GM12873 (cell line): ENCODE data around the gene CELSR1.

ENCODE experiments used
- TF ChIP-seq, protein P1 (sequence below): IDR thresholded peaks from 2 replicates; pipeline ENCODE4 v1.5.1; 2012; ENCODE audit warnings: low read depth, mild to moderate bottlenecking, moderate library complexity, low read length, control low read depth; ENCODE audit not compliant: insufficient read depth; ENCODE audit errors: missing control alignments

The CELSR1 gene

DNA sequence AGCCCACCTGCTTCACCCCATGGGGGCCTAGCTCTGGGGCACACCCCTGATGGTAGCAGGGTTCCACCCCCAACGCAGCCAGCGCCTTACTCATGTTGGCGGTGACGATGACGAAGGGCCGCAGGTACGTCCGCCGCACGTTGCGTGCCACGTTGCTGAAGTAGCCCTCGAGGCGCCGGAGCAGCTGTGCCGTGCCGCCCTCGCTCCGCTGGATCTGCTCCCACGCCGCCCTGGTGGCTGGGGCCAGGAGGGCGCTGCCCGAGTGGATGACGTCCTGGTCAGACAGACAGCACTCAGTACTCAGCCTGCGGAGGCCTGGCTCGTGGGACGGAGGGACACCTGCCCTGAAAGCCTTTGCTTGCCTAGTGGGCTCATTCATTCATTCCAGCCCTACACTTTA, 151.1 kb downstream of the CELSR1 start:
- TF ChIP-seq, protein P1, sequence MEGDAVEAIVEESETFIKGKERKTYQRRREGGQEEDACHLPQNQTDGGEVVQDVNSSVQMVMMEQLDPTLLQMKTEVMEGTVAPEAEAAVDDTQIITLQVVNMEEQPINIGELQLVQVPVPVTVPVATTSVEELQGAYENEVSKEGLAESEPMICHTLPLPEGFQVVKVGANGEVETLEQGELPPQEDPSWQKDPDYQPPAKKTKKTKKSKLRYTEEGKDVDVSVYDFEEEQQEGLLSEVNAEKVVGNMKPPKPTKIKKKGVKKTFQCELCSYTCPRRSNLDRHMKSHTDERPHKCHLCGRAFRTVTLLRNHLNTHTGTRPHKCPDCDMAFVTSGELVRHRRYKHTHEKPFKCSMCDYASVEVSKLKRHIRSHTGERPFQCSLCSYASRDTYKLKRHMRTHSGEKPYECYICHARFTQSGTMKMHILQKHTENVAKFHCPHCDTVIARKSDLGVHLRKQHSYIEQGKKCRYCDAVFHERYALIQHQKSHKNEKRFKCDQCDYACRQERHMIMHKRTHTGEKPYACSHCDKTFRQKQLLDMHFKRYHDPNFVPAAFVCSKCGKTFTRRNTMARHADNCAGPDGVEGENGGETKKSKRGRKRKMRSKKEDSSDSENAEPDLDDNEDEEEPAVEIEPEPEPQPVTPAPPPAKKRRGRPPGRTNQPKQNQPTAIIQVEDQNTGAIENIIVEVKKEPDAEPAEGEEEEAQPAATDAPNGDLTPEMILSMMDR, result no peak

DNA sequence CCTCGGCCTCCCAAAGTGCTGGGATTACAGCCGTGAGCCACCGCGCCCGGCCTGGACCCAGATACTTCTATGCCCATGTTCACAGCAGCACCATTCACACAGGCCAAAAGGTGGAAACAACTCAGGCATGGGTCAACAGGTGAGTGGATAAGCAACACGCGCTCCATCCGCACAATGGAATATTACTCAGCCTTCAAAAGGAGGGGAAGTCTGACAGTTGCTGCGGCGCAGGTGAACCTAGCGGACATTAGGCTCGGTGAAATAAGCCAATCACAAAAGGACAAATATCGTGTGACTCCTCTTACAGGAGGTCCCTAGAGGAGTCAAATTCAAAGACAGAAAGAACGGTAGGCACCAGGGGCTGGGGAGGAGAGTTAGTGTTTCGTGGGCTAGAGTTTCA, 154.9 kb downstream of the CELSR1 start:
- TF ChIP-seq, protein P1, result no peak

DNA sequence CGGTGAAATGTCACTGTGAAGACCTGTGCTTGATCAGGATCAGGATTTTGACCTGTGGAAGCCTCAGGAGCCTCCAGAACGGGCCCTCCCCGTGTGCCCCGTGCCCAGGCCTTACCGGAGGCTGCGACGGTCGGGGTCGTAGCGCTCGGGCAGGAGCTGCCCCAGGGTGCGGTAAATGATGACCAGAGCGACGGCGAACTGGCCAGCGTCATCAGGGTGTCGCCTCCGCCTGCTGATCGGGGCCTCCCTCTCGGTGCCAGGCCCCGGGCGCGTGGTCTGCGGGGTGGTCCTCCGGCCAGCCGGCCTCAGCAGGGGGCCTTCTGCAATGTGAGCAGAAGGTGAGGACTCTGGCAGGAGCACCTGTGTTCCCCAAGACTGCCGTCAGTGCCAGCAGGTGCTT, 155.7 kb downstream of the CELSR1 start:
- TF ChIP-seq, protein P1, result no peak

DNA sequence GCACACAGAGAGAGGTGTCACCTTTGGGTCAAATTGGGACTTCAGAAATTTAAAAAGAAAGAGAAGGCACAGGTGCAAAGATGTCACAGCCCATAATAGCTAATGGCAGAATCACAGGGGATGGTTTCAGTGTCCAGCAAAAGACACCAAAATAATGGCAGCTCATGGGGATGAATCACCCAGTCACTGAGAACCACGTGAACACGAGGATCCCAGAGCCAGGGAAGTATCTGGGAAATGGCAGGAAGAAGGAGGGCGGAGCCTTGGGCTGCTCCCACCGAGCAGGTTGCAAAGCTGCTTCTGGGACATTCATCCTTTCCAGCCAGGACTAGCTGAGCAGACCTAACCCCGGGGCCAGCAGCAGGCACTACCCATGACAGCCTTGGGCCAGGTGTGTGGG, 156.3 kb downstream of the CELSR1 start:
- TF ChIP-seq, protein P1, result no peak

DNA sequence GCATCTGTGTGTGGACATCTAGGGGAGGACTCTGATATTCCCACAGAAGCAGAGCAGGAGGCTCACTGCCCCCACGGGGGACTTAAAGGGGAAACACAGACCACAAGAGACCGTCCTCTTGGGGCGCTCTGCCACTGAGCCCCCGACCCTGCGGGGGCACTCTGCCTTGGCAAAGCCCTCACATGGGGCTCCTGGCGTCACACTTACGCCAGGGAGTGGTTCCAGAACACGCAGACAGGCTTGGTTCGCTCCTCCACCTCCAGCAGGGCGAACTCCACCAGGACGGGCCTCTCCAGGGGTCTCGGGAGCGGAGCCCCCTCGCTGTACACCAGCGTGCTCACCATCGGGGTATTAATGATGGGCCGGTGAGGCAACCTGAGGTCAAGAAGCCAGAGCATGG, 156.8 kb downstream of the CELSR1 start:
- TF ChIP-seq, protein P1, result no peak

DNA sequence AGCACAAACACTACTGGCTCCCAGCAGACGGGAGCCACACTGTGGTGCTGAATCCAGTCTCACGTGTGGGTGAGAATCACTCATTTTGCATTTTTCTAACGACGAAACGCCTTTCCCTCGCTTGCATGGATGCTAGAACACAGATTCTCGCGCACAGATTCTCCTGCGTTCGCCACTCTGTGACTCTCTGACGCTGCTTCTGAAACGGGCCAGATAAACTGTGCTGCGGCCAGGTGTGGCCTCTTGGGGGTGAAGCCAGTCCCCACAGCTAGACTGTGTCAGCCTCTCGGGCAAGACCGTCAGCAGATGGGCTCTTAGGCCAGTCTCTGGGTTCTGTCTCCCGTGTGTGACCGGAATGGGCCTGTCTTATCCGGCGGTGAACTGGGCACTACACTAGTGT, 157.4 kb downstream of the CELSR1 start:
- TF ChIP-seq, protein P1, result no peak

DNA sequence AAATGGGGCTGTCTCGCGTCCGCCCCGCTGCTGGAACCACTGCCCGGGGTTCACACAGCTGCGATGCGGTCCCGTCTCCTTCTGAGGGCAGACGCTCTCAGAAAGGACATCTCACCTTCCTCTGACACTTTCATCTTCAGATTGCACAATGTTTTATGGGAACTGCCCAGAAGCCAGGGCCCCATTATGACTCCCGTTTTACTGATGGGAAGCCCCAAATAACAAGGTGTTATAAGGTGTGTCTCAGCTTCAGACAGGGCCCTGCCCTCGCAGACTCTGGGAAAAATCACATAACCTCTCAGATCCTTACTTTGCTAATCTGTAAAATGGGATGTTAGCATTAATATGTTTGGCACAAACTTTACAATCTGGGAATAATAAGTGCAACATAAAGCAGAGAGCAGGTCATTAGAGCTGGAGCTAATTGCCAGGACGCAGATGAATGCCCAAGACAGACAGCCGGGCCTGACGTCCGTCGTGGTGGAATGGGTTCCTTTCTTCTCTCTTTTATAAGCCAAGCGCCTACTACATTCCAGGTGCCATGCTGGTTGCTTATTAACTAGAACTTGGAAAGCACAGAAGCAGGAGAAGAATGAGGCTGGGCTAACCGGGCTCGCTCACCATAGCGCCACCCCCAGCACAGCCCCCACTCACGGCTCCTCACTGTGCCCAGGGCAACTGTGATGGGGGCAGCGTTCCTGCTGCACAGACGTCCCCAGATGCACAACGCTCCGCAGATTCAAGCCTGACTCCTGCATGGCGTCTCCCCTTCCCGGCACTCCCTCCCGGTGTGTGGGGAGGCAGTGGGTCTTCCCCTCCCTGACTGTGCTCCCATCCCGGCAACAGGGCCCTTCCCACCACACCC, 158.1 kb downstream of the CELSR1 start:
- TF ChIP-seq, protein P1, result no peak
